ENCODE data around the gene TGFA.

Gene TGFA

GRCh38 chr2:70520825-70521224 is 32.8 kb downstream of the TGFA start:
- H3K9ac ChIP-seq (ENCODE audit: low read depth, low read length): no peak overlapping the region
- no peak overlapping the region for H3K4me3 ChIP-seq (ENCODE audit: low read length)
- no peak overlapping the region for H3K27ac ChIP-seq (ENCODE audit: low read length)
- no peaks in the 10 kb centered on the region for H3K9me3 ChIP-seq (ENCODE audit: insufficient read depth, low read depth, low read length)
- H3K27me3 ChIP-seq (ENCODE audit: insufficient read depth, low read length): no peaks in the 10 kb centered on the region
- peaks cover 11% of the 10 kb centered on the region for H3K4me1 ChIP-seq (ENCODE audit: insufficient read depth, low read length)
- no peaks in the 10 kb centered on the region for H3K36me3 ChIP-seq (ENCODE audit: insufficient read depth, low read depth, low read length)

DNA sequence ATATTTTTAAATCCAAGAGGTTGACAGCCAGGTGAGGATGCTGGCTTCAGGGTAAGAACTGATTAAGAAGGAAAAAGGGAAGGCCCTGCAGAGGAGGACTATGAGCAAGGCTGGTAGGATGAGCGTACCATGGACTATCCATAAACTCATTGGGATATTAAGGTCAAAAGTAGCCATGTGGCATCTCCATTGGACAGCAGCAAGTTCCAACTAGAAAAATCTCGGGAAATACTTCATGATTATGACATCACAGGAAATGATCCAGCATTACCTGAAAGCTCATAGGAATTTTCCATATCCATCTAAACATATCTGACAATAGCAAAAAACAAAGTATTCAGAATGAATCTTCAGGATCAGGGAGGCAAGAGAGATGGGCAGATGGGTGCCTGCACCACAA is 34.2 kb downstream of the TGFA start:
- Histone ChIP-seq H3K36me3 (ENCODE audit: insufficient read depth, low read depth, low read length) (no peaks in the 10 kb centered on the region), H3K4me1 (ENCODE audit: insufficient read depth, low read length) (peaks cover 10% of the 10 kb centered on the region), H3K9me3 (ENCODE audit: insufficient read depth, low read depth, low read length) (no peaks in the 10 kb centered on the region), H3K4me3 (ENCODE audit: low read length) (no peak overlapping the region), H3K27ac (ENCODE audit: low read length) (no peak overlapping the region), H3K9ac (ENCODE audit: low read depth, low read length) (no peak overlapping the region), H3K27me3 (ENCODE audit: insufficient read depth, low read length) (no peaks in the 10 kb centered on the region)

GRCh38 chr2:70518557-70518956 is 35.1 kb downstream of the TGFA start:
- no peaks in the 10 kb centered on the region for H3K9me3 ChIP-seq (ENCODE audit: insufficient read depth, low read depth, low read length)
- H3K9ac ChIP-seq (ENCODE audit: low read depth, low read length): no peak overlapping the region
- H3K4me1 ChIP-seq (ENCODE audit: insufficient read depth, low read length): peaks cover 3% of the 10 kb centered on the region
- H3K4me3 ChIP-seq (ENCODE audit: low read length): no peak overlapping the region
- H3K27ac ChIP-seq (ENCODE audit: low read length): no peak overlapping the region
- H3K27me3 ChIP-seq (ENCODE audit: insufficient read depth, low read length): no peaks in the 10 kb centered on the region
- H3K36me3 ChIP-seq (ENCODE audit: insufficient read depth, low read depth, low read length): no peaks in the 10 kb centered on the region

DNA sequence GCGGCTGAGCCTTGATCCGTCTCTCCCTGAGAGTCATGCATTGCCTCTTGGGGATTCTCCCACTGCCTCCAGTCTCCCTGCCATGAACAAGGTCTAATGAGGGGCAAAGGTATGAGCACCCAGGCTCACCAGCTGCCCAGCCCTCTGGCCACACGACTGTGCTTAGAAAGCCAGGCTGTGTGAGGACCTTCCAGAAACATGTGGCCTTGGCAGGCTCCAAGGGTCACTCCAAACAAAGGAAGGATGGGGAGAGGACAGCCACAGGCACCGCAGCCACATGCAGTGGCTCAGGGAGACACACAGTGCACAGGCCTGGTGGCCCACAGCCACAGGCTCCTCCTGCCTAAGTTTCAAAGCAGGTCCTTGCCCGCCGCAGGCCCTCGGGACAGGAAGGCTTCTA is 35.8 kb downstream of the TGFA start:
- Histone ChIP-seq H3K36me3 (ENCODE audit: insufficient read depth, low read depth, low read length) (no peaks in the 10 kb centered on the region), H3K27ac (ENCODE audit: low read length) (no peak overlapping the region), H3K4me1 (ENCODE audit: insufficient read depth, low read length) (peaks cover 3% of the 10 kb centered on the region; the same call in 1 of the 2 replicates), H3K4me3 (ENCODE audit: low read length) (no peak overlapping the region), H3K9me3 (ENCODE audit: insufficient read depth, low read depth, low read length) (no peaks in the 10 kb centered on the region), H3K27me3 (ENCODE audit: insufficient read depth, low read length) (no peaks in the 10 kb centered on the region), H3K9ac (ENCODE audit: low read depth, low read length) (no peak overlapping the region)

DNA sequence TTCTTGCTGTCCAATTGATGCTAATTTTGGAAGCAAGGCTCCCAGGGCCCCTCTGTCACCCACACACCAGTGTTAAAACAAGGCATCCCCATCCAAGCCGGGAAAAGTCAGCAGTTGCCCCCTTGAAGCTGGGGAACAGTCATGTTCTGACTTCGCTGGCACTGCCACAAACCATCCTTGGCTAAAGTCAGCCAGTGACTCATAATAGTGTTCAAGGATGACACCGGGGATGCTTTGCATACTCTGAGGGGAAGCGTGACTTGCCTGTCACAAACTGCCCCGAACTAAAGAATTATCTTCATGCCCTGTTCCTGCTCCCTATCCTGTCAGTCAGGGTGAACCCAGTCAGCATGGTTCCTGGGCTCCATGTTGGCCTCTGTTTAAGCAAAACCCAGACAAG is 37.0 kb downstream of the TGFA start:
- Histone ChIP-seq H3K27ac (ENCODE audit: low read length) (no peak overlapping the region), H3K9me3 (ENCODE audit: insufficient read depth, low read depth, low read length) (no peaks in the 10 kb centered on the region), H3K9ac (ENCODE audit: low read depth, low read length) (no peak overlapping the region), H3K36me3 (ENCODE audit: insufficient read depth, low read depth, low read length) (no peaks in the 10 kb centered on the region), H3K4me1 (ENCODE audit: insufficient read depth, low read length) (peaks cover 3% of the 10 kb centered on the region; the same call in 1 of the 2 replicates), H3K27me3 (ENCODE audit: insufficient read depth, low read length) (no peaks in the 10 kb centered on the region), H3K4me3 (ENCODE audit: low read length) (no peak overlapping the region)

- Histone ChIP-seq H3K27ac (ENCODE audit: low read length) (no peak overlapping the region), H3K4me3 (ENCODE audit: low read length) (no peak overlapping the region), H3K27me3 (ENCODE audit: insufficient read depth, low read length) (no peaks in the 10 kb centered on the region), H3K4me1 (ENCODE audit: insufficient read depth, low read length) (peaks cover 3% of the 10 kb centered on the region; the same call in 1 of the 2 replicates), H3K9ac (ENCODE audit: low read depth, low read length) (no peak overlapping the region), H3K9me3 (ENCODE audit: insufficient read depth, low read depth, low read length) (no peaks in the 10 kb centered on the region), H3K36me3 (ENCODE audit: insufficient read depth, low read depth, low read length) (no peaks in the 10 kb centered on the region)
Observed at GRCh38 chr2:70515938-70516337, 37.7 kb downstream of the TGFA start.

- Histone ChIP-seq H3K9me3 (ENCODE audit: insufficient read depth, low read depth, low read length) (no peaks in the 10 kb centered on the region), H3K4me1 (ENCODE audit: insufficient read depth, low read length) (peaks cover 3% of the 10 kb centered on the region; the same call in 1 of the 2 replicates), H3K4me3 (ENCODE audit: low read length) (no peak overlapping the region), H3K9ac (ENCODE audit: low read depth, low read length) (no peak overlapping the region), H3K36me3 (ENCODE audit: insufficient read depth, low read depth, low read length) (no peaks in the 10 kb centered on the region), H3K27ac (ENCODE audit: low read length) (no peak overlapping the region), H3K27me3 (ENCODE audit: insufficient read depth, low read length) (no peaks in the 10 kb centered on the region)
Observed at GRCh38 chr2:70514612-70515055, 39.0 kb downstream of the TGFA start.

DNA sequence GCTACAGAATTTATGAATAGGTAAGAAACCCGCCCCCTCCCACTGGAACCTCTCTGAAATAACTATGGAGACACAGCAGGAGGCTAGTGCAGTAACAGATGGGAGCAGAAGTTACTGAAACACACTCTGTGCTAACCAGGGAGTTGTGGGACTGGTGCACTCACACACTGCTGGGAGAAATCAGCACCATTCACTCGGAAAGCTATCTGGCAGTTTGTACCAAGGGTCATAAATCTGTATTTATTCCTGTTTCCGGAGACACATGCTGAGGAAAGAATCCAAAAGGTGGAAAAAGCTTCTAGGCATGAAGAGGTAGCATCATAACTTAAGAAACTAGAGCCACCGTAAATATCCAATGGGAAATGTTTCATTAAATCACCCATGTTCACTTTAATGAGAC is 39.9 kb downstream of the TGFA start:
- peaks cover 6% of the 10 kb centered on the region for H3K4me1 ChIP-seq (ENCODE audit: insufficient read depth, low read length)
- H3K9me3 ChIP-seq (ENCODE audit: insufficient read depth, low read depth, low read length): no peaks in the 10 kb centered on the region
- no peak overlapping the region for H3K27ac ChIP-seq (ENCODE audit: low read length)
- no peak overlapping the region for H3K9ac ChIP-seq (ENCODE audit: low read depth, low read length)
- no peaks in the 10 kb centered on the region for H3K36me3 ChIP-seq (ENCODE audit: insufficient read depth, low read depth, low read length)
- no peaks in the 10 kb centered on the region for H3K27me3 ChIP-seq (ENCODE audit: insufficient read depth, low read length)
- no peak overlapping the region for H3K4me3 ChIP-seq (ENCODE audit: low read length)

DNA sequence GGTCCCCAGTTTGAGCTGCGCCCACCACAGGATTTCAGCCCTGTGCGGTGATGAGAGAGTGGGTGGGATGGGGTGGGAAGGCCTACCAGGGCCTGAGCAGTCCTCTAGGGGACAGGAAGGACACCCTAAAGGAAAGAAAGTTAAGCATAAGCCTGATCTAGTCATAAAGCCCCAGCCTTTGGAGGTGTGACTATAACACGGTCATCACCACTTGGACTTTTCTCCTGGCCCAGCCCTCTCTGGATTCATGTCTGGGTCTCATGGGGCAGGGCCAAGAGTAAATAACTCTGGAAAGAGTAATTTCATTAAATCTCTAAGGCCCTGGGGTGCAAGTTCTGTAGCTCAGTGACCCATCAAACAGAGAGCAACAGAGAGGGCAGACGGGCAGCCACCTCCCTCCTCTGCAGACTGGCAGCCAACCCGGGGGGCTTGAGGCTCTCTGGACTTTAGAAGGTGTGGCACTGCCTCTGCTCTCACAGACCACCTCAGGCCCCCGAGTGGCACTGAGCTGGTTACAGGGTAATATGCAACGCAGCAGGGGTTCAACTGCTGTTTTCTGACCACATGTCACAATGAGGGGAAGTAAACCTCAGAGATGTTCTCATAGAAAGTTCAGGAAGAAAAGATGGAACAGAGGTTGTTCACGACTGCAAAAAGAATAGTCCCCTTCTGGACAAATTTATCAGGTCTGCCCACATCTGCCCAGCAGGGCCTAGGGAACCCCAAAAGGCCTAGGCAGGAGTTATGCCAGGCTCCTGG is 41.5 kb downstream of the TGFA start:
- Histone ChIP-seq H3K4me3 (ENCODE audit: low read length) (no peak overlapping the region), H3K27me3 (ENCODE audit: insufficient read depth, low read length) (no peaks in the 10 kb centered on the region), H3K36me3 (ENCODE audit: insufficient read depth, low read depth, low read length) (no peaks in the 10 kb centered on the region), H3K4me1 (ENCODE audit: insufficient read depth, low read length) (peaks cover 12% of the 10 kb centered on the region), H3K27ac (ENCODE audit: low read length) (no peak overlapping the region), H3K9me3 (ENCODE audit: insufficient read depth, low read depth, low read length) (no peaks in the 10 kb centered on the region), H3K9ac (ENCODE audit: low read depth, low read length) (no peak overlapping the region)

GRCh38 chr2:70510313-70510712 is 43.3 kb downstream of the TGFA start:
- no peak overlapping the region for H3K27ac ChIP-seq (ENCODE audit: low read length)
- H3K27me3 ChIP-seq (ENCODE audit: insufficient read depth, low read length): no peaks in the 10 kb centered on the region
- no peak overlapping the region for H3K9ac ChIP-seq (ENCODE audit: low read depth, low read length)
- peaks cover 21% of the 10 kb centered on the region for H3K4me1 ChIP-seq (ENCODE audit: insufficient read depth, low read length)
- H3K36me3 ChIP-seq (ENCODE audit: insufficient read depth, low read depth, low read length): no peaks in the 10 kb centered on the region
- H3K4me3 ChIP-seq (ENCODE audit: low read length): no peak overlapping the region
- no peaks in the 10 kb centered on the region for H3K9me3 ChIP-seq (ENCODE audit: insufficient read depth, low read depth, low read length)

DNA sequence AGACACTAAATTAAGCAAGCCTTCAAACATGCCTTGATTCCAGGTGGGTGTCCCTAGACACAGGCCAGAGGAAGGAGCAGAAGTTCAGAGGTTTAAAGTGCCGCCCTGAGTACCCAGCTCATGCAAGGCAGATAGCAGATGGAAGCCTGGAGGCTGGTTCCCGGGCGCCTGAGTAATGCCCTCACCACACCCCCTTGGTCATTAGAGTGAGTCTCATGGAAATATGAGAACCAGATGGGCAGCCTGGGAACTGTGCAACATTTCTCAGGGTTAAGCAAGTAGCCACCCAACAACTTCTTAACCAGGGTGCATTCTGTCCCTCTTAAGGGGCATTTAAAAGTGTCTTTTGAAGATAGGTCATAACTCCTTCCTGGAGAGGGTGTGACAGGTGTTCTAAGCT is 44.1 kb downstream of the TGFA start:
- H3K9ac ChIP-seq (ENCODE audit: low read depth, low read length): no peak overlapping the region
- H3K9me3 ChIP-seq (ENCODE audit: insufficient read depth, low read depth, low read length): no peaks in the 10 kb centered on the region
- no peak overlapping the region for H3K4me3 ChIP-seq (ENCODE audit: low read length)
- no peaks in the 10 kb centered on the region for H3K36me3 ChIP-seq (ENCODE audit: insufficient read depth, low read depth, low read length)
- peaks cover 21% of the 10 kb centered on the region for H3K4me1 ChIP-seq (ENCODE audit: insufficient read depth, low read length)
- no peak overlapping the region for H3K27ac ChIP-seq (ENCODE audit: low read length)
- no peaks in the 10 kb centered on the region for H3K27me3 ChIP-seq (ENCODE audit: insufficient read depth, low read length)

DNA sequence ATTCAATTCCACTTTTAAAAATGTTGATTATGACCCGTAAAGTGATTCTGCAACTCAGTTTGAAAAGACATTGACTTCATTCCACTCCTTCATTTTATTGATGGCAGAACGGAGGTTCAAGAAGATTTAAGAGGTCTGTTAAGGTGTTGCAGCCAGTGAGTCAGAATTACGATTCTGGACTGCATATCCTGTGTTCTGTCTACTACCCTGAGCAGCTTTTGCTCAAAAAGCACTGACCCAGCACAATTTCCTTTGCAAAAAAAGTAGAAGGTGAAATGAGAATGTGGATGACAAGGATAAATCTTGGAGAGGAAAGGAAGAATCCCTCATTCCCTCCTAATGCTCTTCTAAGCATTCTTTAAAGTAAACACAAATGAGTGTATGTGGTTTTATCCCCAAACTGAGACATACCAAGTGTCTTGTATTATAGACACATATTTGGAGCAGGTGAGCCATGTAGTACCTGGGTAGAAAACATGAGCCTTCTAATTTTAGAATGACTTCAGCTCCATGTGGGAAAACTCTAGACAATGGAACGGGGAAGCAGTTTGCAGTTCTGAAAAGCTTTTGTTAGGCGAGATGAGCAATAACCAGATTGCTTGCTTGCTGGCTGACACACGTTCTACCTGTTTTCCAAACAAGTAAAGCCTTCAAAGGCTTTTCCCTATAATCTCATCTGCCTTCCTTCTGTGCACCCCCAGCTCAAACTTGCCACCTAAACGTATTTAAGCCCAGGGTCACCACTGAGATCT is 44.7 kb downstream of the TGFA start:
- Histone ChIP-seq H3K27ac (ENCODE audit: low read length) (no peak overlapping the region), H3K27me3 (ENCODE audit: insufficient read depth, low read length) (no peaks in the 10 kb centered on the region), H3K36me3 (ENCODE audit: insufficient read depth, low read depth, low read length) (no peaks in the 10 kb centered on the region)

More for the DNA sequence above, 44.7 kb downstream of the TGFA start:
- H3K9ac ChIP-seq (ENCODE audit: low read depth, low read length): no peak overlapping the region
- no peak overlapping the region for H3K4me3 ChIP-seq (ENCODE audit: low read length)
- peaks cover 21% of the 10 kb centered on the region for H3K4me1 ChIP-seq (ENCODE audit: insufficient read depth, low read length)
- no peaks in the 10 kb centered on the region for H3K9me3 ChIP-seq (ENCODE audit: insufficient read depth, low read depth, low read length)

Data from iPS-20b (cell line).